Measurements from ENCODE around the gene CRB3. TPM values are rescaled to one million over a fixed set of nuclear protein-coding genes. Genes with fewer than 3 reads are reported as not detected.

CRB3 gene
- total RNA-seq, 2 experiments from 2014 or later, result 7.9 to 9.4 TPM

- ChIA-PET CTCF (no interaction called here), POLR2A (no interaction called here)
- Mint-ChIP-seq H3K36me3 (ENCODE audit: low read depth) (no peaks in the 10 kb centered on the region), H3K27me3 (peaks cover 16% of the 10 kb centered on the region), H3K4me1 (ENCODE audit: low read depth) (peaks cover 9% of the 10 kb centered on the region), H3K4me3 (no peak overlapping the region), H3K9me3 (no peaks in the 10 kb centered on the region), H3K27ac (no peak overlapping the region)
- intact Hi-C loops (cut with DNase I, micrococcal nuclease), result no loop called here
- H3K4me3 ChIP-seq (ENCODE audit: low read length), result no peak overlapping the region
- peaks cover 18% of the 10 kb centered on the region for H3K4me1 ChIP-seq (ENCODE audit: insufficient read depth, low read length)
- ATAC-seq (ENCODE audit: poor library complexity), result no peak
- H3K27ac ChIP-seq (ENCODE audit: low read depth in 1 of 2, low read length in 2 of 2), result no peak overlapping the region
- no peak for DNase-seq
- H3K9me3 ChIP-seq (ENCODE audit: control insufficient read depth in 1 of 2, insufficient read depth in 1 of 2, low read length in 2 of 2), result no peaks in the 10 kb centered on the region
- H3K36me3 ChIP-seq (ENCODE audit: insufficient read depth, low read length), result no peaks in the 10 kb centered on the region
- TF ChIP-seq CTCF (IDR thresholded peaks at IDR 0.05), result no peak
- H3K27me3 ChIP-seq (ENCODE audit: control insufficient read depth in 1 of 2, insufficient read depth in 2 of 2, low read length in 2 of 2), result peaks cover 13 to 21% of the 10 kb centered on the region in 2 experiments
These were observed 35.1 kb downstream of the CRB3 start for GRCh38 chr19:6499052-6499790.

GRCh38 chr19:6500837-6501739 is 37.0 kb downstream of the CRB3 start:
- ChIA-PET POLR2A (no interaction called here), CTCF (no interaction called here)
- no peak overlapping the region for H3K27ac Mint-ChIP-seq
- no peaks in the 10 kb centered on the region for H3K9me3 ChIP-seq (ENCODE audit: control insufficient read depth in 1 of 2, insufficient read depth in 1 of 2, low read length in 2 of 2)
- H3K27me3 ChIP-seq (ENCODE audit: control insufficient read depth in 1 of 2, insufficient read depth in 2 of 2, low read length in 2 of 2), result peaks cover 13 to 21% of the 10 kb centered on the region in 2 experiments
- H3K4me3 ChIP-seq (ENCODE audit: low read length), result no peak overlapping the region
- peaks cover 23% of the 10 kb centered on the region for H3K27me3 Mint-ChIP-seq
- no peaks in the 10 kb centered on the region for H3K36me3 ChIP-seq (ENCODE audit: insufficient read depth, low read length)
- intact Hi-C loops (cut with DNase I, micrococcal nuclease), result loop anchor here (2.0 to 10.0 kb wide), 5 partner anchors 22 to 219 kb away; partner anchors contain the start of genes CRB3 (in 1 of the 2) and GTF2F1 (in 1 of the 2)
- H3K4me1 Mint-ChIP-seq (ENCODE audit: low read depth), result peaks cover 15% of the 10 kb centered on the region
- H3K9me3 Mint-ChIP-seq, result no peaks in the 10 kb centered on the region
- no peak for DNase-seq
- H3K36me3 Mint-ChIP-seq (ENCODE audit: low read depth), result no peaks in the 10 kb centered on the region
- H3K4me1 ChIP-seq (ENCODE audit: insufficient read depth, low read length), result peaks cover 24% of the 10 kb centered on the region
- no peak for TF ChIP-seq CTCF (IDR thresholded peaks at IDR 0.05)
- no peak for ATAC-seq (ENCODE audit: poor library complexity)
- no peak overlapping the region for H3K27ac ChIP-seq (ENCODE audit: low read depth in 1 of 2, low read length in 2 of 2)
- H3K4me3 Mint-ChIP-seq, result peak overlapping the region; percentile 93

GRCh38 chr19:6501740-6502648 is 37.9 kb downstream of the CRB3 start, which contains the start of gene TUBB4A:
TSS of gene TUBB4A (minus strand) at chr19:6502309. CDS start at chr19:6502212, 97 bp downstream.
- no peak within 1 kb of the TSS for H3K27ac Mint-ChIP-seq
- ChIA-PET POLR2A (no interaction called here), CTCF (no interaction called here)
- Histone ChIP-seq H3K4me1 (ENCODE audit: insufficient read depth, low read length) (peaks cover 24% of the 10 kb centered on the region), H3K9me3 (ENCODE audit: control insufficient read depth in 1 of 2, insufficient read depth in 1 of 2, low read length in 2 of 2) (no peaks in the 10 kb centered on the region), H3K4me3 (ENCODE audit: low read length) (peak within 1 kb of the TSS; percentile 47), H3K27me3 (ENCODE audit: control insufficient read depth in 1 of 2, insufficient read depth in 2 of 2, low read length in 2 of 2) (peaks cover 13 to 21% of the 10 kb centered on the region in 2 experiments), H3K27ac (ENCODE audit: low read depth in 1 of 2, low read length in 2 of 2) (no peak within 1 kb of the TSS), H3K36me3 (ENCODE audit: insufficient read depth, low read length) (no peaks in the 10 kb centered on the region)
- H3K4me3 Mint-ChIP-seq, result peak within 1 kb of the TSS; percentile 93
- intact Hi-C loops (cut with DNase I, micrococcal nuclease), result loop anchor here (2.0 to 10.0 kb wide), 5 partner anchors 23 to 220 kb away; partner anchors contain the start of genes CRB3 (in 1 of the 2) and GTF2F1 (in 1 of the 2)
- TF ChIP-seq CTCF (IDR thresholded peaks at IDR 0.05), result peak; percentile 9
- peak; percentile 28 for ATAC-seq (ENCODE audit: poor library complexity)
- H3K9me3 Mint-ChIP-seq, result no peaks in the 10 kb centered on the region
- DNase-seq, result peak in 9 of 14 experiments; percentile 31 to 55 (median 48)
- no peaks in the 10 kb centered on the region for H3K36me3 Mint-ChIP-seq (ENCODE audit: low read depth)
- H3K27me3 Mint-ChIP-seq, result peaks cover 23% of the 10 kb centered on the region
- H3K4me1 Mint-ChIP-seq (ENCODE audit: low read depth), result peaks cover 15% of the 10 kb centered on the region

Measured in CD4-positive, alpha-beta T cell (primary cell).